Hematopoietic multipotent progenitor cell treated with erythropoietin and hydrocortisone succinate and interleukin-3 and kit ligand, for 6 days (in vitro differentiated cells): Measurements from ENCODE around the gene PLCG2.
"Not testable (repeated sequence)": the region's sequence is repeated elsewhere in the genome, so short reads cannot be mapped to it uniquely, and the experiment has no call there.

ENCODE experiments used
- DNase-seq: peaks from one replicate; pipeline ENCODE4 v3.0.0-alpha.2; 2015

The PLCG2 gene

GRCh38 chr16:82009789-82010188 lies 230.7 kb downstream of the PLCG2 start:
- not testable (repeated sequence) for DNase-seq

- DNase-seq, result no peak
These were observed 231.6 kb downstream of the PLCG2 start for GRCh38 chr16:82010649-82011048.

- DNase-seq, result peak; percentile 30
These were observed 232.1 kb downstream of the PLCG2 start, which contains the start of gene SDR42E1 for GRCh38 chr16:82011199-82011641. Gene SDR42E1 (minus strand): TSS chr16:82011470. CDS start chr16:82000858, 10,612 bp downstream.
